ENCODE data around the gene GBX2.
A peak's percentile ranks its signal among the peaks of the same experiment; 100 is the strongest.

Gene GBX2

DNA sequence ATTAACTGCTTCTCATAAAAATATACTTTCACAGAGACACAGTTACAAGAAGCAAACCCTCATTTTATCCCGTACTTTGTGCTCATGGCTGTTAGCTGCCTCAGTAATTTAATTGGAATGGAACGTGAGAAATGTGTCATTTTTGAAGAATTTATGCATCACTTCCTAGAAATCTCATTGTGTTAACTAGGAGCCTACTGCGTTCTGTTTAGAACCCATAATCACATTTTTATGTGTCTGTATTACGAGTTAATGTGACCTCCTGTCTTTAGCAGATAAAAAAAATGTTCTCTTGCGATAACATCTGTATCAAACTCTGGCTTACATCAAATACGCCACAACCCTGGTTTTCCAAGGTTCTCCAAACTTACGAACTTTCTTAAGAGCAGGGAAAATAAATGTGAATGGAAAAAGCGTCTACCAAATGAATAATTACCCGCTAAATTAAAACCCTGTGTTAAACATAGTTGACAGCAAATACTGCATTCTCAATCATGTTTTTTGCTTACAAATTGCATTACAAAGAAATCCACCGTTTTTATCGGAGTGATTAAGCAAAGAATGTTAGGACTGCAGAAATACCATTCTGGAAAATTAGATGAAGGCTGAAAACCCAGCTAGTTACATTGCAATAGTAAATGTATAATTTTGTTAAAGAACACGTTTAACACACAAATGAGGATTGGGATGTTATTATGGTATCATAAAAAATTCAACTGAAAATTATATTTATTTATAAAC, 12.1 kb upstream of the GBX2 start:
- DNase-seq, result no peak

- DNase-seq, result no peak
Observed at GRCh38 chr2:236179236-236180075, 11.3 kb upstream of the GBX2 start.

- no peak for DNase-seq
Observed at GRCh38 chr2:236178890-236179235, 10.7 kb upstream of the GBX2 start.

GRCh38 chr2:236177967-236178889, 10.0 kb upstream of the GBX2 start:
- peak; percentile 73 for DNase-seq

- peak; percentile 81 for DNase-seq
Observed at GRCh38 chr2:236177604-236177966, 9.4 kb upstream of the GBX2 start.

GRCh38 chr2:236176951-236177350, 8.8 kb upstream of the GBX2 start:
- no peak for DNase-seq

DNA sequence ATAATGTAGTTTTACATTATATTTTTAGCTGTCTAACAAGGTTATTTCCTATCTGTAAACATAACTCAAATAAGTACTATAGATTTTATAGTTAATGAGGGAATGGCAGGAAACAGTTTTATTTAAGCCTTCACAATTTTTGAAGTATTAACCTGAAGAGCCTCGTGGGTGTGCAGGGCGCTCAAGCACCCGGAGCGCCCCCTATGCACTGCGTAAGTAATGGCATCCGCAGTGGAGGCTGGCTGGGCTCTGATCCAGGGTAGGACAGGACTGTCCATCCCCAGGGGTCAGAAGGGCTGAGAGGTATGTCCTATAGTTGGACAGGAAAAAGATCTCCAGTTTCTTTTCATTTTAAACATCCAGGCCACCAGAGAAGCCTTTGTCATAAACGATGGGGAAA, 8.2 kb upstream of the GBX2 start:
- no peak for DNase-seq

DNA sequence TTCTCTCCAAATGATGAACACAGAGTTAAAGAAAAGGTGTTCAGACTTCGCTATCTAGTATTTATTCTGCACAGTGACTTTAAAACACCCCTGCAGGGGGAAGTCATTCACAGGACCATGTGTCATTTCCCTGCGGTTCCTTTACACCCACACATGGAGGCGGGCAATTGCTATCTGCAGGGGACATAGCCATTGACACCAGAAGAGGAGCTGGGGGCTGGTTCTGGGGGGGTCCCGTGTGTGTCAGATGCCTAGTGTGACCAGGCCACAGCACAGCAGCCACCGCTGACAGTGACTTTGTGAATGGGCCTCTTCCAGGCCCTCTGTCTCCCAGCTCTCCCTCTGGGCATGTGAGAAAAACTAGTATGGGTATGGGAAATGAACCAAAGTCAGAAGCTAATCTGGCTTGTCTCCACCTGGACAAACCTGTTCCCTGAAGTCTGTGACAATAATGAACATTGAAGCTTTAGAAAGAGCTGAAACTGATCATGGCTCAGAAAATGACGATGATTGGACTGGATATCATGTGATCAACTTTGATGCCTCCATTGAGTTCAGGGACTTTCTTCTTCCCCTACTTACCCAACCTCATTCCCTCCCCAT, 7.5 kb upstream of the GBX2 start:
- no peak for DNase-seq

GRCh38 chr2:236173729-236174607, 5.8 kb upstream of the GBX2 start:
- no peak for DNase-seq

GRCh38 chr2:236173036-236173728, 5.0 kb upstream of the GBX2 start:
- DNase-seq, result no peak

- DNase-seq, result no peak
Observed at GRCh38 chr2:236172255-236173035, 4.3 kb upstream of the GBX2 start.

GRCh38 chr2:236171680-236172254, 3.6 kb upstream of the GBX2 start:
- no peak for DNase-seq

- no peak for DNase-seq
Observed at GRCh38 chr2:236171181-236171679, 3.0 kb upstream of the GBX2 start.

DNA sequence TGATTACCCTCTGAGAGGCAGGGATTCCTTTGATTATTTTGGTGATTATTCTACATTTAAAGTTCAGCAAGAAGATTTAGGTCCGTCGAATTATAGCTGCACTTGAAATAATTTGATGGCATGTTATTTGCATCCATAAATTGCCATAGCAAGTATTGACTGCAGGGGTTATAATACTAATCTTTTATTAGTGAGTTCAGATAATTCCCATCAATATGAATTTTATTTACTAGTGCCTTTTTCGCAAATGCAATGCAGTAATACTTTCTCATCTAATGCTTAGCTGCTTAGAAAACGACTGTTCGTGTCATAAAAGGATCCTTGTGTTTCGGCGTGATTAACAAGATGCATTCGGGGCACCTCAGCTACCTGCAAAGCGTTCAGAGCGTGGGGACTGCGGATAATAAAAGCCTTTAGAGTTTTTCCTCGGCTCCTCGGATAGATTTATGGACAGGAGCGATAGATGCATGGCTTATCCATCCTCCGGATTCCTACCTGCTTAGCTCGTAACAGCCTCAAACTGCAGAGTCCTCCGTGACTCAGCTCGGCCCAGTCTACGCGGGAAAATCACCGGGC, 2.5 kb upstream of the GBX2 start:
- DNase-seq, result no peak

GRCh38 chr2:236169741-236170589, 1.8 kb upstream of the GBX2 start:
- no peak for DNase-seq

DNA sequence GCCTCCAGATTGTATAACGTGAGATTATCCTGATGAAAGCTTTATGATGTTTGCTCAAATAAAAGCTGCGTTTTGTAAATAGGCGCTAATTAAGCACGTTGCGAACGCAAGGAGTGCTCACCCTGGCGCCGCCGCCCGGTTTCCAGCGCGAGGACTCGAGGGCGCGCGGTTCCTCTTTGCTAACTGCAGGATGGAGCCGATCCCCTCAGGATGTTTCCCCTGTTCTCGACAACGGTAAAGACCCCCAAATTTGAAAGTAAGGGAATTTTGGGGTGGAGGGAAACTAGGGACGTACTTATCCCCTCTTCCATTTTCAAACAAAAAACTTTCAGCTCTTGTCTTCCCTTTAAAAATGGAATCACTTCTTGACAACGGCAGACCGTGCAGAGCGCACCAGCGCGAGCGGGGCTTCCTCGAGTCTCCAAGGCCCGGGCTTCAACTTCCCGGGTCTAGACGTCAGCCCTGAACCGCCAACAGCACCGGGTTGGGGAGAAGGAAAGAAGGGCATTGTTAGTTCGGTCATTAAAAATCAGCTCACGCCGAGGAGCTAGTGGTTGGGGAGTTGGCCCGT, 1.1 kb upstream of the GBX2 start:
- no peak for DNase-seq

GRCh38 chr2:236167297-236168109, 683 bp downstream of the GBX2 start:
- DNase-seq, result no peak
